ENCODE results near the gene EXOC2. TPM values are rescaled to one million over a fixed set of nuclear protein-coding genes. Genes with fewer than 3 reads are reported as not detected.

EXOC2 gene
- polyA plus RNA-seq, 1 donor (not counting 4 experiments of a cell fraction or from before 2014, with no cell fraction given), result 28.4 TPM

DNA sequence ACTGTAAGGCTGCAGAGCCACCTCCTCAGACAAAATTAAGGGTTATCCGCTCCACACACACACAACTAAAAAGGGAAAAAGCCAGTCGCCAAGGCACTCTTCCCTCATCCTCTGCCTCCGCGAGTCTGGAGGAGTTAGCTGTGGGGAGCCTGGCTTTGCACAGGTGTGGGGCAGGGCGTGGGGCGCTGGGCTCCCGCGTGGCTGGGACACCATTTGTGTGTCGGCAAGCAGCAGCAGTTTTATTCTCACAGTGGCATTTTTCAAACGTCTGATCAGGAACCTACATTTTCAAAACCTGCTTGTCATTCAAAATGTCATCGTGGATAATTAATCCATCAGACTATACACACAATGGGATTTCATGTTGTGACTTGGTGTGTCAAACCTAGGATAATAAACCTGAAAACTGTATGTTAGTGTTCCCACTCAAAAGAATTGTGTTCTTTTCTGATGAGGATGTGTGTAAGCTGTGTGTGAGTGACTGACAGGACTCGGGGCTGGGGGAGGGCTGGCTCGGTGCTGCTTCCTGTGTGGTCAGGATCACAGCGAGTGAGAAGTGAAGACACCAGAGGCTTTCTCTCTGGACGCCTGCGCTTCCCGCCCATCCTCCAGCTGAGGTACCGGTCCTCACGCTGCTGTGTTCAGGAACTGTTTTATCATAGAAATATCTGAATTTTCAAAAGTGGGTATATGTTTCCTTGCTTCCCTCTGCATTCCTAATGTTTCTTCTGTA is 218.3 kb downstream of the EXOC2 start:
- no peak overlapping the region for H3K4me2 ChIP-seq (ENCODE audit: control insufficient read depth, extremely low read depth, insufficient read depth, low read depth, low read length)
- dilution Hi-C loops (cut with MboI; ENCODE audit: extremely low pct_ligation_motif_present, low sequenced_read_pairs), result no loop called here
- H3K9me3 ChIP-seq (ENCODE audit: control insufficient read depth, low read depth, low read length), result no peaks in the 10 kb centered on the region
- H3K36me3 ChIP-seq (ENCODE audit: control insufficient read depth in 2 of 2, extremely low read depth in 1 of 2, insufficient read depth in 2 of 2, low read length in 2 of 2), result no peaks in the 10 kb centered on the region
- H3K9me1 ChIP-seq (ENCODE audit: control insufficient read depth, extremely low read depth, insufficient read depth, low read length), result no peaks in the 10 kb centered on the region
- H3K79me2 ChIP-seq (ENCODE audit: control insufficient read depth, insufficient read depth, low read length), result no peaks in the 10 kb centered on the region
- H3K27ac ChIP-seq (ENCODE audit: control insufficient read depth, insufficient read depth, low read length), result no peak overlapping the region
- H3K9ac ChIP-seq (ENCODE audit: control insufficient read depth, extremely low read depth, insufficient read depth, low read length), result no peak overlapping the region
- DNase-seq (ENCODE audit: low read depth, low spot score) (no peak), FAIRE-seq (no peak)
- no peaks in the 10 kb centered on the region for H3K4me1 ChIP-seq (ENCODE audit: control insufficient read depth, extremely low read depth, insufficient read depth, low read length)
- H3K27me3 ChIP-seq (ENCODE audit: control insufficient read depth, extremely low read depth, insufficient read depth, low read length), result peaks cover 6% of the 10 kb centered on the region
- H2AFZ ChIP-seq (ENCODE audit: control insufficient read depth, low read length), result no peak overlapping the region
- no peaks in the 10 kb centered on the region for H4K20me1 ChIP-seq (ENCODE audit: control insufficient read depth, extremely low read depth, insufficient read depth, low read length)
- no peak overlapping the region for H3K4me3 ChIP-seq (ENCODE audit: control insufficient read depth in 2 of 3, extremely low read depth in 1 of 3, insufficient read depth in 2 of 3, low read depth in 1 of 3, low read length in 3 of 3)
- TF ChIP-seq EZH2 (IDR thresholded peaks at IDR 0.05; ENCODE audit: low read length) (no peak), CTCF (optimal IDR thresholded peaks at IDR 0.05 in 1 of 3, IDR thresholded peaks at IDR 0.05 in 1 of 3, conservative IDR thresholded peaks at IDR 0.05 in 1 of 3; ENCODE audit: extremely low read depth in 1 of 3, insufficient read depth in 2 of 3, low read length in 3 of 3) (no peak)

- Histone ChIP-seq H3K36me3 (ENCODE audit: control insufficient read depth in 2 of 2, extremely low read depth in 1 of 2, insufficient read depth in 2 of 2, low read length in 2 of 2) (no peaks in the 10 kb centered on the region), H3K27ac (ENCODE audit: control insufficient read depth, insufficient read depth, low read length) (no peak overlapping the region), H3K27me3 (ENCODE audit: control insufficient read depth, extremely low read depth, insufficient read depth, low read length) (peaks cover 6% of the 10 kb centered on the region), H3K9me1 (ENCODE audit: control insufficient read depth, extremely low read depth, insufficient read depth, low read length) (no peaks in the 10 kb centered on the region), H3K79me2 (ENCODE audit: control insufficient read depth, insufficient read depth, low read length) (no peaks in the 10 kb centered on the region), H3K4me1 (ENCODE audit: control insufficient read depth, extremely low read depth, insufficient read depth, low read length) (no peaks in the 10 kb centered on the region), H2AFZ (ENCODE audit: control insufficient read depth, low read length) (no peak overlapping the region), H3K9ac (ENCODE audit: control insufficient read depth, extremely low read depth, insufficient read depth, low read length) (no peak overlapping the region), H3K4me2 (ENCODE audit: control insufficient read depth, extremely low read depth, insufficient read depth, low read depth, low read length) (no peak overlapping the region), H3K4me3 (ENCODE audit: control insufficient read depth in 2 of 3, extremely low read depth in 1 of 3, insufficient read depth in 2 of 3, low read depth in 1 of 3, low read length in 3 of 3) (no peak overlapping the region), H3K9me3 (ENCODE audit: control insufficient read depth, low read depth, low read length) (no peaks in the 10 kb centered on the region), H4K20me1 (ENCODE audit: control insufficient read depth, extremely low read depth, insufficient read depth, low read length) (no peaks in the 10 kb centered on the region)
- dilution Hi-C loops (cut with MboI; ENCODE audit: extremely low pct_ligation_motif_present, low sequenced_read_pairs), result no loop called here
- FAIRE-seq (no peak), DNase-seq (ENCODE audit: low read depth, low spot score) (no peak)
- no peak for TF ChIP-seq EZH2 (IDR thresholded peaks at IDR 0.05; ENCODE audit: low read length)
- no peak for TF ChIP-seq CTCF (optimal IDR thresholded peaks at IDR 0.05 in 1 of 3, IDR thresholded peaks at IDR 0.05 in 1 of 3, conservative IDR thresholded peaks at IDR 0.05 in 1 of 3; ENCODE audit: extremely low read depth in 1 of 3, insufficient read depth in 2 of 3, low read length in 3 of 3)
Observed at GRCh38 chr6:473768-474452, 219.0 kb downstream of the EXOC2 start.

All from keratinocyte (primary cell).